ENCODE measurements around the gene GPATCH11.

The GPATCH11 gene

DNA sequence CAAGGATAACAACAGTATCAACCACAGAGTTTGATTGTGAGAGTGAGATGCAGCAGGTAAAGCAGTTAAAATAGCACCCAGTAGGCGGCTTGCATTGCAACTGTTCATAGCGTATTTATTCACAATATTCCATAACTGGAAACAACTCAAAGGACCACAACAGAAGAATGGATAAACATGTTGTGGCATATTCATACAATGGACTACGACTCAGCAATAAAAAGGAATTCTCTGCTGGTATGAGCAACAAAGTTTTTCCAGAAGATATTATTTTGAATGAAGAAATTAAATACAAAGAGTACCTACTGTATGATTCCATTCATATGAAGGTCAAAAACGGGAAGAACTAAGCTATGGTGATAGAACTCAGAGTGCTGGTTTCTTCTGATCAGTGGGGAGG, 25.2 kb downstream of the GPATCH11 start:
- no peak for DNase-seq

GRCh38 chr2:37110306-37111212, 26.2 kb downstream of the GPATCH11 start:
- DNase-seq: no peak

GRCh38 chr2:37111958-37112357, 27.6 kb downstream of the GPATCH11 start:
- DNase-seq: no peak

DNA sequence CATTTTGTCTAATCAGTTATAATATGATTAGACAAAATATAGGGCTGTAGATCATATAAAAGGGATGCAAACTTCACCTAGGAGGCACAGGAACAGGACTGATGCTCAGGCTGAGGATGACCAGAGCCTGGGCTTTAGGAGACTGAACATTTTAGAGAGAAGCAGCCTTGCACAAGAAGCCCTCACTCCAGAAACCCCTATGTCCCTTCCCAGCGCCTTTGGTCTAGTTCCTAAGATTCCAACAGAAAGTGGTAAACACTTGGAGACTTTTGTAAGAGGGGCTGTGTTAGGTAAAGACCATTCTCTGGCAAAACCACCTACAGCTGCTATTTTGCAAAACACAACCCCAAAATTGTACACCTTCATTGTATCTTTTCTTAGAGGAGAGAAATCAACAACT, 33.2 kb downstream of the GPATCH11 start:
- DNase-seq: no peak

- DNase-seq: no peak
Observed at GRCh38 chr2:37119157-37119556, 34.8 kb downstream of the GPATCH11 start.

DNA sequence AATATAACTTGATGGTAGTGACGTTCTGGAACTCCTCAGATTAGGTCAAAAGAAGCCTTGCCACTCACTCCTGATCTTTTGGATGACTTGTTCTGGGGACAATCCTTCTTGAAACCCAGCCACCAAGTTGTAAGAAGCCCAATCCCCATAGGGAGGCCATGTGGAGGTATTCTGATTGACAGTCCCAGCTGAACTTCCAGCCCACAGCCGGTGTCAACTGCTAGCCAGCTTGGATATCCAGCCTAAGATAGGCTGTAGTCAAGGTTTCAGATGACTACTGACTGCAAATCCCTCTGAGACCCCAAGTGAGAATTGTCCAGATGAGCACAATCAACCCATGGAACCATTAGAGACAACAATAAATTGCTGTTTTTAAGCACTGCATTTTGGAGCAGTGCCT, 41.1 kb downstream of the GPATCH11 start:
- DNase-seq: no peak

- no peak for DNase-seq
Observed at GRCh38 chr2:37132914-37133313, 48.6 kb downstream of the GPATCH11 start.

- DNase-seq: no peak
Observed at GRCh38 chr2:37142546-37142945, 58.2 kb downstream of the GPATCH11 start.

DNA sequence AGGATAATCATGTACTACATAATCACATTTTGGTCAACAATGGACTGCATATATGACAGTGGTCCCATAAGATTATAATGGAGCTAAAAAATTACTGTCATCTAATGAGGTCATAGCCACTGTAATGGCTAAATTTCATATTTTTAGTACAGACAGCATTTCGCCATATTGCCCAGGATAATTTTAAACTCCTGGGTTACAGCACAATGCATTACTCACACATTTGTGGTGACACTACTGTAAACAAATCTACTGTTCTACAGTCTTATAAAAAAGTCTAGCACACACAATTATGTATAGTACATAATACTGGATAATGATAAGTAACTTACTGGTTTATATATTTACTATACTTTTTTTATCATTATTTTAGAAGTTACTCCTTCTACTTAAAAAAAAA, 59.7 kb downstream of the GPATCH11 start:
- DNase-seq: no peak

DNA sequence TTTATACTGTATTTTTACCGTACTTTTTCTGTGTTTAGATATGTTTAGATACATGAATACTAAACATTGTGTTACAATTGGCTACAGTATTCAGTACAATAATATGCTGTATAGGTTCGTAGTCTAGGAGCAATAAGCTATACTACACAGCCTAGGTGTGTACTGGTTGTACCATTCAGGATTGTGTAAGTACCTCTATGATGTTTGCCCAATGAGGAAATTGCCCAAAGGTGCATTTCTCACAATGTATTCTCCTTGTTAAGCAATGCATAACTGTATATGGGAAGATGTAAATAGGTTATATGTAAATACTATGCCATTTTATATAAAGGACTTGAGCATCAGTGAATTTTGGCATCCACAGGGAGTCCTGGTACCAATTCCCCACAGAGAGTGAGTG, 61.7 kb downstream of the GPATCH11 start:
- DNase-seq: no peak

- DNase-seq: no peak
Observed at GRCh38 chr2:37148325-37148724, 64.0 kb downstream of the GPATCH11 start.
